ENCODE data around the gene SLC4A3. TPM values are rescaled to one million over a fixed set of nuclear protein-coding genes. Genes with fewer than 3 reads are reported as not detected.

SLC4A3 gene
- total and polyA plus RNA-seq, 2 donors (not counting 3 experiments of a cell fraction or from before 2014, with no cell fraction given), result 0.29 to 0.35 TPM

DNA sequence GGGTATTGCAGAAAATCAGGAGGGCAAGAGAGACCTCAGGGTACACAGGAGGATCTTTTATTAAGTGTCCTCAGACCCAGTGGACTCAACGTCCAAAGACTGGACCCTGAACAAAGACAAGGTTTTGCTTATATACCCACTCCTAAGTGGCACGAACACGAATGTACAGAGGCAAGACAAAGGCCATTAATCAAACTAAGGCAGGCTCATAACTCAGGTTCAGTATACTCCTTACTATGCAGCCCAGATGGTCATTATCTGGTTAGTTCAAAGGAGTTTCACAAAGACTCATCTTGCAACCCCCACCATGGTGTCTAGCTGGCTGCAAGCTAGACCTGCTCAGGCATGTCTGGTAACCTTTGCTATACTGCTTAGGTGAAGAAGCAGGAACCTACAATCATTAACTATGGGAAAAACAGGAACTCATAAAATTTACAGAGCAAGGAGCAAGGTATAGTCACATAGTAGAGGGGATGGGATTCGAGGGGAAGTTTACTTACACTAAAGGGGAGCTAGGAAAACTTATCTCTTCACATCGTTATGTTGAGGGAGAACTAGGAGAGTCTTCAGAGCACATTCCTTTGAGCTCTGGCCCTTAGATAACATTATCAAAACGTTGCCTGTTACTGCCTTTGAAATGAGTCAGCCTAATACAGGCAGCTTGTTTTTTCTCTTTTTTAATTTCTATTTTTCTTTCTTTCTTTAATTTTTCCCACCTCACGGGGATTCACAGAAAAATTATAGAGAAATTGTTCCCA is 33.9 kb downstream of the SLC4A3 start:
- no peaks in the 10 kb centered on the region for H3K9me3 ChIP-seq (replicated peaks; ENCODE audit: control insufficient read depth, insufficient read depth, low read length)
- no peak overlapping the region for H3K4me3 ChIP-seq (replicated peaks in 1 of 3; ENCODE audit: insufficient read depth in 1 of 3, low read depth in 1 of 3, low read length in 3 of 3)
- CTCF ChIA-PET, result no interaction called here
- no peaks in the 10 kb centered on the region for H3K36me3 ChIP-seq (ENCODE audit: control insufficient read depth in 2 of 2, extremely low read depth in 1 of 2, insufficient read depth in 2 of 2, low read length in 2 of 2)
- no peaks in the 10 kb centered on the region for H3K4me1 ChIP-seq (ENCODE audit: control insufficient read depth, extremely low read depth, insufficient read depth, low read length)
- H4K20me1 ChIP-seq (replicated peaks; ENCODE audit: control insufficient read depth, extremely low read depth, insufficient read depth, low read length), result no peaks in the 10 kb centered on the region
- BruUV-seq (replicated peaks), result no TSS peak
- H2AFZ ChIP-seq (ENCODE audit: low read depth, low read length), result no peak overlapping the region
- DNase-seq (ENCODE audit: low read depth, low spot score), result no peak
- H3K27ac ChIP-seq (ENCODE audit: insufficient read depth, low read depth, low read length), result no peak overlapping the region
- intact Hi-C loops (cut with micrococcal nuclease) (no loop called here), dilution Hi-C loops (cut with MboI; ENCODE audit: extremely low pct_ligation_motif_present, low sequenced_read_pairs) (no loop called here)
- H3K27me3 ChIP-seq (ENCODE audit: control insufficient read depth in 2 of 2, insufficient read depth in 2 of 2, low read length in 2 of 2), result peaks cover 0 to 1% of the 10 kb centered on the region in 2 experiments
- H3K9ac ChIP-seq (replicated peaks; ENCODE audit: extremely low read depth, insufficient read depth, low read length), result no peak overlapping the region
- POLR2A ChIA-PET, result no interaction called here
- H3K9me1 ChIP-seq (replicated peaks; ENCODE audit: control insufficient read depth, extremely low read depth, insufficient read depth, low read length), result no peaks in the 10 kb centered on the region
- TF ChIP-seq, protein P1, sequence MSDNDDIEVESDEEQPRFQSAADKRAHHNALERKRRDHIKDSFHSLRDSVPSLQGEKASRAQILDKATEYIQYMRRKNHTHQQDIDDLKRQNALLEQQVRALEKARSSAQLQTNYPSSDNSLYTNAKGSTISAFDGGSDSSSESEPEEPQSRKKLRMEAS (IDR thresholded peaks at IDR 0.05; ENCODE audit: insufficient read depth, insufficient read length), result no peak
- TF ChIP-seq POLR2A (IDR thresholded peaks at IDR 0.05; ENCODE audit: low read depth, low read length) (no peak), JUN (IDR thresholded peaks at IDR 0.05; ENCODE audit: borderline replicate concordance, insufficient read depth, insufficient read length, low read depth) (no peak), MYC (IDR thresholded peaks at IDR 0.05; ENCODE audit: low read depth, low read length) (no peak), GATA2 (IDR thresholded peaks at IDR 0.05; ENCODE audit: insufficient read depth, insufficient read length, low read depth, low read length) (no peak), FOS (IDR thresholded peaks at IDR 0.05; ENCODE audit: borderline replicate concordance, insufficient read depth, low read length) (no peak), POLR2AphosphoS5 (IDR thresholded peaks at IDR 0.05; ENCODE audit: insufficient read depth, low read depth, low read length) (no peak), EZH2 (IDR thresholded peaks at IDR 0.05; ENCODE audit: borderline replicate concordance, low read depth, low read length, severe bottlenecking) (no peak)
- TF ChIP-seq, protein P2, sequence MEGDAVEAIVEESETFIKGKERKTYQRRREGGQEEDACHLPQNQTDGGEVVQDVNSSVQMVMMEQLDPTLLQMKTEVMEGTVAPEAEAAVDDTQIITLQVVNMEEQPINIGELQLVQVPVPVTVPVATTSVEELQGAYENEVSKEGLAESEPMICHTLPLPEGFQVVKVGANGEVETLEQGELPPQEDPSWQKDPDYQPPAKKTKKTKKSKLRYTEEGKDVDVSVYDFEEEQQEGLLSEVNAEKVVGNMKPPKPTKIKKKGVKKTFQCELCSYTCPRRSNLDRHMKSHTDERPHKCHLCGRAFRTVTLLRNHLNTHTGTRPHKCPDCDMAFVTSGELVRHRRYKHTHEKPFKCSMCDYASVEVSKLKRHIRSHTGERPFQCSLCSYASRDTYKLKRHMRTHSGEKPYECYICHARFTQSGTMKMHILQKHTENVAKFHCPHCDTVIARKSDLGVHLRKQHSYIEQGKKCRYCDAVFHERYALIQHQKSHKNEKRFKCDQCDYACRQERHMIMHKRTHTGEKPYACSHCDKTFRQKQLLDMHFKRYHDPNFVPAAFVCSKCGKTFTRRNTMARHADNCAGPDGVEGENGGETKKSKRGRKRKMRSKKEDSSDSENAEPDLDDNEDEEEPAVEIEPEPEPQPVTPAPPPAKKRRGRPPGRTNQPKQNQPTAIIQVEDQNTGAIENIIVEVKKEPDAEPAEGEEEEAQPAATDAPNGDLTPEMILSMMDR (IDR thresholded peaks at IDR 0.05; ENCODE audit: extremely low read depth in 1 of 2, insufficient read depth in 1 of 2, low read depth in 1 of 2, low read length in 2 of 2), result no peak
- H3K79me2 ChIP-seq (ENCODE audit: control insufficient read depth, insufficient read depth, low read length), result no peaks in the 10 kb centered on the region
- H3K4me2 ChIP-seq (ENCODE audit: insufficient read depth, low read length), result no peak overlapping the region
- FAIRE-seq, result peak; percentile 33
